Keratinocyte (primary cell): Measurements from ENCODE around the gene KAT7.

Source experiments
- EZH2 ChIP-seq: IDR thresholded peaks from one replicate; pipeline ENCODE4 v1.6.1; 2012; ENCODE audit warnings: inconsistent platforms, mild to moderate bottlenecking, low read length, moderate library complexity
- TF ChIP-seq, protein P1 (sequence below), 3 experiments: IDR thresholded peaks in 1 of 3; conservative IDR thresholded peaks in 1 of 3; optimal IDR thresholded peaks in 1 of 3; 2 replicates in 2 of 3; 3 replicates in 1 of 3; pipeline versions ENCODE3 to v1.5.1; 2011; ENCODE audit warnings: low read length in 3 of 3, mild to moderate bottlenecking in 3 of 3, moderate library complexity in 2 of 3, control low read depth in 1 of 3, inconsistent platforms in 1 of 3; ENCODE audit not compliant: insufficient read depth in 2 of 3; ENCODE audit errors: extremely low read depth in 1 of 3

DNA sequence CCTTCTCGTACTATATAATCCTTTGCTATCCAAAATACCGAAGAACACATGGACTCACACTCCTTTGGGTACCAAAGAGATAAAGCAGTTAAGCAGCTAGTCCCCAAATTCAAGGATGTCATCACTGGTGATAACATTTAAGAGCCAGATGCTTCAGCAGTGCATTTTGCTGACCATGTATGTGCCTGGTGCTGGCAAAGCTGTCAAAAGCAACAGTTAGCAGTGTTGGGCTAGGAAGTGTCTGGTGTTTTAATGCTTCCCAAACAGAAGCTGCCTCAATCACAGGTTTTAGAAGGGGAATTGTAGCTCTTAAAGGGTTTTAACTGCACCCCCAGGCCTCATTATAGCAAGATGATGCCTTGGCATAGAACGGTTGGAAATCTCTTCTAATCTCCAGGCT is 29.3 kb upstream of the KAT7 start:
- no peak for TF ChIP-seq EZH2
- TF ChIP-seq, protein P1, sequence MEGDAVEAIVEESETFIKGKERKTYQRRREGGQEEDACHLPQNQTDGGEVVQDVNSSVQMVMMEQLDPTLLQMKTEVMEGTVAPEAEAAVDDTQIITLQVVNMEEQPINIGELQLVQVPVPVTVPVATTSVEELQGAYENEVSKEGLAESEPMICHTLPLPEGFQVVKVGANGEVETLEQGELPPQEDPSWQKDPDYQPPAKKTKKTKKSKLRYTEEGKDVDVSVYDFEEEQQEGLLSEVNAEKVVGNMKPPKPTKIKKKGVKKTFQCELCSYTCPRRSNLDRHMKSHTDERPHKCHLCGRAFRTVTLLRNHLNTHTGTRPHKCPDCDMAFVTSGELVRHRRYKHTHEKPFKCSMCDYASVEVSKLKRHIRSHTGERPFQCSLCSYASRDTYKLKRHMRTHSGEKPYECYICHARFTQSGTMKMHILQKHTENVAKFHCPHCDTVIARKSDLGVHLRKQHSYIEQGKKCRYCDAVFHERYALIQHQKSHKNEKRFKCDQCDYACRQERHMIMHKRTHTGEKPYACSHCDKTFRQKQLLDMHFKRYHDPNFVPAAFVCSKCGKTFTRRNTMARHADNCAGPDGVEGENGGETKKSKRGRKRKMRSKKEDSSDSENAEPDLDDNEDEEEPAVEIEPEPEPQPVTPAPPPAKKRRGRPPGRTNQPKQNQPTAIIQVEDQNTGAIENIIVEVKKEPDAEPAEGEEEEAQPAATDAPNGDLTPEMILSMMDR (optimal IDR thresholded peaks at IDR 0.05 in 1 of 3, IDR thresholded peaks at IDR 0.05 in 1 of 3, conservative IDR thresholded peaks at IDR 0.05 in 1 of 3; ENCODE audit: extremely low read depth in 1 of 3, insufficient read depth in 2 of 3, low read length in 3 of 3): no peak
